Stimulated activated CD8-positive, alpha-beta memory T cell treated with anti-CD3 and anti-CD28 coated beads, Interleukin-4, amount 100 ng/mL, for 48 hours (primary cell): ENCODE results near the gene BAIAP2L2.
"Not testable (repeated sequence)": the region's sequence is repeated elsewhere in the genome, so short reads cannot be mapped to it uniquely, and the experiment has no call there.

Source experiments
- DNase-seq: peaks from one replicate; pipeline ENCODE4 v3.0.0-alpha.2; 2020

The BAIAP2L2 gene, protein sequence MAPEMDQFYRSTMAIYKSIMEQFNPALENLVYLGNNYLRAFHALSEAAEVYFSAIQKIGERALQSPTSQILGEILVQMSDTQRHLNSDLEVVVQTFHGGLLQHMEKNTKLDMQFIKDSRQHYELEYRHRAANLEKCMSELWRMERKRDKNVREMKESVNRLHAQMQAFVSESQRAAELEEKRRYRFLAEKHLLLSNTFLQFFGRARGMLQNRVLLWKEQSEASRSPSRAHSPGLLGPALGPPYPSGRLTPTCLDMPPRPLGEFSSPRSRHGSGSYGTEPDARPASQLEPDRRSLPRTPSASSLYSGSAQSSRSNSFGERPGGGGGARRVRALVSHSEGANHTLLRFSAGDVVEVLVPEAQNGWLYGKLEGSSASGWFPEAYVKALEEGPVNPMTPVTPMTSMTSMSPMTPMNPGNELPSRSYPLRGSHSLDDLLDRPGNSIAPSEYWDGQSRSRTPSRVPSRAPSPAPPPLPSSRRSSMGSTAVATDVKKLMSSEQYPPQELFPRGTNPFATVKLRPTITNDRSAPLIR

DNA sequence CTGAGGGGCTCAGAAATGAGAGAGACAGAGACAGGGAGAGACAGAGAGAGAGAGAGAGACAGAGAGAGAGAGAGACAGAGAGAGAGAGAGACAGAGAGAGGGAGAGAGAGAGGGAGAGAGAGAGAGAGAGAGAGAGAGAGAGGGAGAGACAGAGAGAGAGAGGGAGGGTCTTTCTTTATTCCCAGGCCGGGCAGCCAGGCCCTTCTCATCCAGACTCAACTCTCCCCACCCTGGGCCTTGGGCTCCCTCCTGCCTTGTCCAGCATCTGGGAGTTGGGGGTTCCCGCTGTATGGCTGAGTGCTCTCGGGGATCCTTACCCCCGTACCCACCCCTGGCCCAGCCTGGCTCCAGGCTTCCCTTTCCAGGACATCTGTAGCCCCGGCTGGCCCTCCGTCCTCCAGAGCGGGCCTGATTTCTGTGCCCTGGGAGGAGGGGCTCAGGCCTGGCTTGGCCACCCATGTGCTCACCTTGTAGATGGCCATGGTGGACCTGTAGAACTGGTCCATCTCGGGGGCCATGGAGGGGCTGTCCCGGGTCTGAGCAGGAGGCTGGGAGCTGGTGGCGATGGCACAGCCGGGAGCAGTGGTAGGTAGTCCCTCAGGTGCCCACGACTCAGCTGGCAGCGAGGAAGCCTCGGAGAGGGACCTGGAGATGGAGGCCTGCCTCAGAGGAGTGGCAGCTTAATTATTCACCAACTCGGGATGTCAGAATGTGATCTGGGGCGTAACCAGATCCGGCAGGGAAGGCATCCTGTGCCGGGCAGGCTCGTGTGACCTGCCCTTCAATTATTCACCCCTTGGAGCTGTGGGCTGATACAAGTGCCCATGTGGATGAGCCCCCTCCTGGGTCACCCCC is at the start of gene BAIAP2L2:
Gene BAIAP2L2, minus strand, starts transcription at position 677 of the 855 bp plus-strand sequence. Its CDS starts 159 bp downstream, at position 518.
- DNase-seq: no peak

DNA sequence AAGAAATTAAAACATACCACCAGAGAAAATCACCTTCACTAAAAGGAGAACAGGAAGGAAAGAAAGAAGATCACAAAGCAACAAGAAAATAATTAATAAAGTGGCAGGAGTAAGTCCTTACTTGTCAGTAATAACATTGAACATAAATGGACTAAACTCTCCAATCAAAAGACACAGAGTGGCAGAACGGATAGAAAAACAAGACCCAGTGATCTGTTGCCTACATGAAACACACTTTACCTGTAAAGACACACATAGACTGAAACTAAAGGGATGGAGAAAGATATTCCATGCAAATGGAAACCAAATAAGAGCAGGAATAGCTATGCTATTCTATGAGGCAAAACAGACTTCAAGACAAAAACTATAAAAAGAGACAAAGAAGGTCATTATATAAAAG is 45.2 kb upstream of the BAIAP2L2 start:
- no peak for DNase-seq

- not testable (repeated sequence) for DNase-seq
Observed at GRCh38 chr22:38154563-38154915, 44.1 kb upstream of the BAIAP2L2 start.

- no peak for DNase-seq
Observed at GRCh38 chr22:38153821-38154562, 43.5 kb upstream of the BAIAP2L2 start.

GRCh38 chr22:38151126-38151500 is 40.6 kb upstream of the BAIAP2L2 start:
- no peak for DNase-seq

GRCh38 chr22:38148245-38148644 is 37.8 kb upstream of the BAIAP2L2 start:
- no peak for DNase-seq

DNA sequence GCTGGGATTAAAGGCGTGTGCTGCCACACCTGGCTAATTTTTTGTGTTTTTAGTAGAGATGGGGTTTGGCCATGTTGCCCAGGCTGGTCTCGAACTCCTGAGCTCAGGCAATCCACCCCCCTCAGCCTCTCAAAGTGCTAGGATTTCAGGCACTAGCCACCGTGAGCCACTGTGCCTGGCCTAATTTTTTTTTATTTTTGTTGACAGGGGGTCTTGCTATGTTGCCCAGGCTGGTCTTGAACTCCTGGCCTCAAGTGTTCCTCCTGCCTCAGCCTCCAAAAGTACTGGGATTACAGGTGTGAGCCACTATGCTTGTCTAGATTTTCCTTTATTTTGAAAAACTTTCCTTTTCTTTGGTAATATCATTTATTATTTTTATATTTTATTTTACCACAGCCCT is 35.7 kb upstream of the BAIAP2L2 start:
- DNase-seq: not testable (repeated sequence)

- DNase-seq: no peak
Observed at GRCh38 chr22:38144025-38144405, 33.5 kb upstream of the BAIAP2L2 start.

- no peak for DNase-seq
Observed at GRCh38 chr22:38142606-38143005, 32.1 kb upstream of the BAIAP2L2 start.

DNA sequence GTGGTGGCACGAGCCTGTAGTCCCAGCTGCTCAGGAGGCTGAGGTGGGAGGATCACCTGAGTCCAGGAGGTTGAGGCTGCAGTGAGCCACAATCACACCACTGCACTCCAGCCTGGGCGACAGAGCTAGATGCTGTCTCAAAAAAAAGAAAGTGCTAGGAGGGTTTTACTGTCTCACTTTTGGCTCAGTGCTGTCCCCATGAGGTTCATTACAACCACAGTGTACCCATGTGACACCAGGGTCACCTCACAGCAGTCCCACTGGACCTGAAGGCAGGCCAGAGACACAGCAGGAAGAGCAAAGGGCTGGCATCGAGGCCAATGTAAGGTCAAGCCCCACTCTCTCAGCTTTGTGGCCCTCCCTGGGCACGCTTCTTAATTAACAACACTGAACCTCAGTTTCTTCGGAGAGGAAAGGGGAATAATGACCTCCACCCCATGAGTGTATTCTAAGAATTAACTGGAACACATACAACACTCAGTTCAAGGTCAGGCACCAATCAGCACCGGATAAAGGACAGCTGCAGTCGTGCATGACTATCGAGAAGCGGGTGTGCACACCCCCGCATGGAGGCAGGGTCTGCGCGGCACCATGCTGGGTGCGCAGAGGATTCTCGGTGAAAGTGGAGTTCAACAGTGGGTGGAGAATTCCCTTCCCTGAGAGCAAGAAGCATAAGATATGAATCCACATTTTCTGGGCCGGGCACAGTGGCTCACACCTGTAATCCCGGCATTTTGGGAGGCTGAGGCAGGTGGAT is 30.9 kb upstream of the BAIAP2L2 start:
- no peak for DNase-seq

GRCh38 chr22:38139901-38140300 is 29.4 kb upstream of the BAIAP2L2 start:
- no peak for DNase-seq

GRCh38 chr22:38138961-38139360 is 28.5 kb upstream of the BAIAP2L2 start:
- no peak for DNase-seq

DNA sequence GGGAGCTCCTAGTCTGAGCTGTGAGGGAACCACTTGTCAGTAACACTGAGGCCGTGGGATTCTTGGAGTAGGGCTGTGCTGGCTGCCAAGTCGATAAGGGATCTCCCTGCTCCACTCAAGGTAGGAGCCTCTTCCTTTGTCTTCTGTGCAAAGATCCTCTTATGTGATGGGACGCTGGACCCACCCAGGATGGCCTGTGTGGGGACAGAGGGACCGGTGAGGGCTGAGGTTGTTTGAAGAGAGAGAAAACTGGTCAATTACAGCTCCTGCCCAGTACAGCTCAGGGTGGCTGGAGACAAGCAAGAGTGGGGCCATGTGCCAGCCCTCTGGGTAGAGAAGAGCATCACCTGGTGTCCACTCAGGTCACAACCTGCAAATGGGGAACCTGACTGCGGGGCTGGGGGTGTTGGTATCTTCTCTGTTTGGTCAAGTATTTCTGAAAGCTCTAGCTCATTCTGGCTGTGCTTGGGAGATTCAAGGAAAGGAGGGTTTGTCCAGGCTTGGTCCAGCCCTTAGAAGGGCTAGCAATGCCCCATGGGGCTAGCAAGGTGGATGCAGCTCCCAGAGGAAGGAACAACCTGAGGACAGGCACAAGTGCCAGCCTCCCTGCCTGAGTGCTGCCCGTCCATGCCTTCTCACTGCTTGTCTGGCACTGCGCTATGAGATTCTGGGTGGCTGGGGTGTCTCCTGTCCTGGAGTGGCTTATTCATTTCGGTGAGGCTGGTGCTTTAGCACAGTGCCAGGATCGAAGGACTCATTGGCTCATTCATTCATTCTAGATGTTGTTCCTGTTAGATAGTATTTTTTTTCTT is 27.6 kb upstream of the BAIAP2L2 start:
- DNase-seq: no peak

DNA sequence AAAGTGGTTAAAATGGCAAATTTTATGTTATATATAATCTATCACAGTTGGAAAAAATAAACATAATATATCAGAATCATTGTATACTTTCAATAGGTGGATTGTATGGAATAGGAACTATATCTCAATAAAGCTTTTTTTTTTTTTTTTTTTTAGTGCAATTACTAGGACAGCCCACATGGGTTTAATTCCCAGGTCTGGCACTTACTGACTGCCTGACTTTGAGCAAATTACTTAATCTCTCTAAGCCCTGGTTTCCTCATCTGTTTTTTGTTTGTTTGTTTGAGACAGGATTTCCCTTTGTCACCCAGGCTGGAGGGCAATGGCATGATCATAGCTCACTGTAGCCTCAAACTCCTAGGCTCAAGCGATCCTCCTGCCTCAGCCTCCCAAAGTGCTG is 26.1 kb upstream of the BAIAP2L2 start:
- no peak for DNase-seq

GRCh38 chr22:38135133-38135706 is 24.7 kb upstream of the BAIAP2L2 start:
- no peak for DNase-seq

DNA sequence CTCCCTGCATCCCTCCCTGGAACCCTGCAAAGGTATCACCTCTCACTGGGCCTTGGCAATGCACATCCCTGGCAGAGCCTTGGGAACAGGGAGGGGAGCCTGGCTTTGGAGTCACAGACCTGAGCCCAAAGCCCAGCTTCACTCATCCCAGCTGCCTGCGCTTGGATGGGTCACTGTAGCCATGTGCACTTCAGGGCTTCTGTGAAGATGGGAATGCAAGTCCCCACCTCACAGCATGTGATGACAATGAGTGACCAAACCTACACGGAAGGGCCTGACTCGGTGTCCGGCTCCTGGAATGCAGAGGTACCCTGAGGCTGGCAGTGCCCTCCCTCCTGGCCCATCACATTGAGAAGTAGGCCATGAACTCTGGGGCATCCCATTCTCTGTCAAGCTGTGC is 22.8 kb upstream of the BAIAP2L2 start:
- DNase-seq: no peak

DNA sequence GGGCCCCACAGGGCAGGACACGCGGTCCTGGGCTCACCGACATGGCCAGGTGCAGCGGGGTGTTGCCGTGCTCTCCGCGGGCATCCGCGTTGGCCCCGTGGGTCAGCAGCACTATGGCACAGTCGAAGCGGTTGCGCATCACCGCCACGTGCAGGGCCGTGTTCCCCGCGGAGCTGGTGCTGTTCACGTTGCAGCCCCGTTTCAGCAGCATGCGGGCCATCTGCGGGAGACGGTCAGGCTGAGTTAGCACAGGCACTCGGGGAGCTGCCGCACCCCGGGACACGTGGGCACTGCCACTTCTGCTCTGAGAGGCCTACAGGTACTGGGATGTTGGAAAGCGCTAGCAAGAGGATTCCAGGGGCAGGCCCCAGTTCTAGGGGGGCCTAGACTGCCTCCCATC is 22.3 kb upstream of the BAIAP2L2 start:
- DNase-seq: no peak

DNA sequence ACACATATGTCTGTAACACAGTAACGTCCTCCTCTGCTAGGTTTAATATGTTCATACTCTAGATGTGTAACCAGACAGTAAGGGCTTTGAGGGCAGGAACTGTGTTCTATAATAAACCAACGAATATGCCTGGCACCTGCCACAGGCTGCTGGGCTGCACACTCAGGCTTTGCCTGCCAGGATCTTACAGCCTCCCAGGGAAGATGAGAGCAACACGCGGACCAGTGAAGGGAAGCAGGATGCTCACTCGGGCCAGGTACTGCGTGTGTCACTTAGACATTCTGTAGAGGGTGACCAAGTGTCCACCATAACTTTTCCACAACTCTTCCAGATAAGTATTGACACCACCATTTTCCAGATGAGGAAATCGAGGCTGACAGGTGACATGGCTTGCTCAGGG is 21.7 kb upstream of the BAIAP2L2 start:
- DNase-seq: no peak

DNA sequence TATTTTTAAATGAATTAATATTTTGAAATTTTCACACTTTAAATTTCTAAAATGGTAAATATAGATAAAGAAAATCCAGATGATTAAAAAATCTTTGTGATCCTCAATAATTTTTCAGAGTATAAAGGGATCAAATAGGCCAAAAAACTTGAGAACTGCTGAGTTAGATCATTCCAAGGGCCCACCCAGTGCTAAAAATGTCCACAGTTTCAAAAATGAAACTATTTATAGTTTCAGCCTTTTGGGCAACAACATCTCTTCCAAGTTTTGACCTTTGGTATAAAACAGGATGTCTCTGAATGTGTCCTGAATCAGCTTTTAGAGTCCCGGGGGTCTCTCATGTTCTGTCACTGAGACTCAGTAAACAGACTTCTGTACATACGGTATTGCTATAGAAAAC is 20.9 kb upstream of the BAIAP2L2 start:
- DNase-seq: no peak

DNA sequence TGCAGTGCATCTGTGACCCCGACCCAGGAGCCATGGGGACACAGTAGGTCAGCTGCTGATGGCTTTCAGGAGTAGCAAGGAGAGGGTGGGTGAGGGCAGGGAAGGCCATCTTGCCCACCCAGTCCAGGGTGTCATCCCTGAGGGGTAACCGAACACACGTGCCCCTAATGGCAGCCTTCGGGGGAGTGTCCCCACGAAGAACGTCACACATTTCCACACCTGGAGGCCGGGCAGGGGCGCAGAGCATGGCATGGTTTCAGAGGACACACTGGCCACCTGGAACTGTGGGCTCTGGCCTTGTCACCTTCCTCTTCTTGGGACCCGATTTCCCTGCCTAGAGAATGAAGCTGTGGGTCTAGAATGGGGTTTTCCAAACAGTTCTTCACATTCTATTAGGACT is 19.4 kb upstream of the BAIAP2L2 start:
- DNase-seq: no peak

DNA sequence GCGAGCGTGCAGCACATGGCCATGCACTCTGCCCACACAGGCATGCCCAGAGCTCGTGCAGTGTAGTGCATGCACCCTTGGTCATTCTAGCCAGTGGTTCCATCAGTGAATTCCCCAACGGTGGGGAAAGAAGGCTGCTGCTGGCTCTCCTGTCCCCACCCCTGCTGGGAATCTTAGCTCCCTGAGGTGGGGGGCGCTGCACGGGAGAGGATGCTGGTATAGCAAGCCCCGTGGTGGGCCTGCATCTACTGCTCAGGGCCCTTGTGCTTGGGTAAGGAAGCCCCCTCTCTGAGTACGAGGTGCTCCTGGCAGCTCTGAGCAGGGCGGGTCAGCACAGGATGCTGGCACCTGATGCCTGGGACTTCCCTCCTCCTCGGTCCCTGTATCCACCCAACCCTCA is 18.5 kb upstream of the BAIAP2L2 start:
- DNase-seq: no peak
